Sciatic nerve (tissue), 2 donors: ENCODE data around the gene GSG1L. TPM values are rescaled to one million over a fixed set of nuclear protein-coding genes. Genes with fewer than 3 reads are reported as not detected.
A peak's percentile ranks its signal among the peaks of the same experiment; 100 is the strongest.

Experiments used
- ATAC-seq: fragments of 200-7000 bp; cut with Tn5 transposase; one replicate; pipeline ENCODE4 v1.9.1; 2020; ENCODE audit warnings: mild to moderate bottlenecking, moderate library complexity
- DNase-seq: peaks from one replicate; pipeline ENCODE4 v3.0.0-alpha.2; 2020; ENCODE audit warnings: low spot score
- intact Hi-C: fragments of 100-400 bp; cut with DNase I; formaldehyde crosslinking; loops from one replicate; pipeline ENCODE4 v1.14.2; 2022
- total RNA-seq: library from RNA; stranded (reverse); fragmentation: NEBNext Ultra II Directional; extraction: Animal tissue kit (Norgen Biotek cat#: 25700); gene quantifications from one replicate; pipeline ENCODE4 v1.2.1, GENCODE V29; 2021
- donor health status: DM: no; HTN: no; CAD: no.
- donor health status: DM: no; HTN: no; CAD: no.

GSG1L gene
- total RNA-seq, 1 donor from 2014 or later, result 0.62 TPM

- intact Hi-C loops, result no loop called here
- DNase-seq, result no peak
- ATAC-seq, result no peak
Measured at GRCh38 chr16:27793249-27793622, 270.3 kb downstream of the GSG1L start.

DNA sequence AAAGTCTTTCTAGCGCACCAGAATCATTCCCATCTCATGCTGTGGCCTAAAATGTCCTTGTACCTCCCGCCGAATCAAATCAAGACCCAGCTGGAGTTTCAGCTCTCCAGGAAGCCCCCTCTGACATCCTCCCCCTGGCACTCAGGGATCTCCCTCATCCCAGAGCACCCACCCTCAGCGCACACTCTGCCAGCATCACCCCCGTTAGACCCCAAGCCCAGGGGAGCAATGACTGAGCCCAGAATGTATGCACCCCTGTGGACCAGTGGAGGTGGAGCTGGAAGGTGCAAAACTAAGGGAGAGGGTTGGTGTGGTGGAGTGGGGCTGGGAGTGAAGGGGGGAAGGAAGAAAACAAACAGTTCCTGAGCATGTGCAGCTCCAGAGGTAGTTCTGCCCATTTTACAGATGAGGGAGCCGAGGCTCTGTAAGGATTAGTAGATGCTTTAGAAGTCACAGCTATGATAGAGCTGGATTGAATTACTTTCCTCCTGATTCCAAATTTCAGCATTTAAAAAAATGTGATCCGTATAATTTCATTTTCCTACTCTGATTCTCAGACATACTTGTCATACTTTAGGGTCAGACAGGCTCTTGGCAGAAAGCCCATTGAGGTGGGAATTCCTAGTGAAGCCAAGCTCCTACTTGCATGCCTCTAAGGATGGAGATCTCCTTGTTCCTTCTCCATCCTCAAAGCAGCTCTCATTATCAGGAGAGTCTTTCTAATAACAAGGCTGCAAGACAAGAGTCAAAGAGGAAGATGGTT, 270.8 kb downstream of the GSG1L start:
- no peak for ATAC-seq
- no peak for DNase-seq
- intact Hi-C loops, result no loop called here

DNA sequence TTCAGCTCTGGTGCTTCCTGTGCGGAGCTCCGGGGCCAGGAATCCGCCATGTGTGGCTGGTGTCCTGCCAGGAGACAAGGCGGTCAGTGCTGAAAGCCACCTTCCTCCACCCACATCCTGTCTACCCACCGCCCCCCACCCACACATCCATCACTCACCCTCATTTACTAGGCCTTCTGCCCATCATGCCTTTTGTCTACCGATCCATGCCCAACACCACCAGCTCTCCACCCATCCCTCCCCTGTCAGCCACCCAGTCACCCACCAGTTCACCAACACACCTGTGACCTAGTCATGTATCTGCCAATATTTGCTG, 272.2 kb downstream of the GSG1L start:
- DNase-seq, result no peak
- ATAC-seq, result no peak
- intact Hi-C loops, result no loop called here

DNA sequence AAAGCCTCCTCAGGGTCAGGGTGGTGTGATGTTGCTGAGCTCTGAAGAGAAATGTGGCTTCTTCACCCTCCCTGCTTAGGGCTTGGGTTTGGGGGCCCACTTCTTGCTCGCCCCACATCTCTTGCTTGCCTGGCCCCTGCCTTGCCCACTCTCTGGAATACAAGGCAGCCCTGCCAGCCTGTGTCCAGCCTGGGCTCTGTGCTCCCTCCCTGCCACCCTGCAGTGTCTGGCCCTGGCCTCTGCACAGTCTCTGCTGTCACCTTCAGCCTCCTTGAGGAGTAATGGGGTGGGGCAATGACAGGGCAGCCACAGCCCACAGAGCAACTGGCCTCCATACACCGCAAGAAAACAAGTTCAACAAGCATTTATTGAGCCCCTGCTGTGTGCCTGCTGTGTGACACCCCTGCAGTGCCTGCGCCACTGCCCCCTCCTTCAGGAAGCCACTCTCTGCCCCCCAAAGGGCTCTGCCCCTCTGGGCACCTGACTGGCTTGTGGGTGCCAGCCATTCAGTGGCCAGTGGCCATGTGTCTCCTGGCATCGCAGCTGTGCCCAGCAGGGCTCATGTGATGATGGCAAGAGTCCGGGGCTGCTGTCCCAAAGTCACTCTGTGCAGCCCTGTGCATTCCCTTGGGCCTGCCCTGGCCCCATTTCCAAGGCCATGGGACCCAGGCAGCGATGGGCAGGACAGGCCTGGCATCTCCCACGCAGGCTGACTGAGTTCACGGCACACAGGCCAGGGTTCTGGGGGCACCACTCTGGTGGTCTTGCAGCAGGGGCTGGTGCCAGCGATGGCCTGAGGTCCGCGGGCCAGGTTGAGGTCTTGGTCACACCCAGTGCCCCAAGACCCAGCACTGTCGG, 272.7 kb downstream of the GSG1L start:
- DNase-seq (no peak), ATAC-seq (no peak)
- intact Hi-C loops, result no loop called here

- no peak for DNase-seq
- intact Hi-C loops, result no loop called here
- no peak for ATAC-seq
Measured at GRCh38 chr16:27789595-27790241, 273.8 kb downstream of the GSG1L start.

- no peak for DNase-seq
- intact Hi-C loops, result no loop called here
- ATAC-seq, result no peak
Measured at GRCh38 chr16:27789150-27789549, 274.4 kb downstream of the GSG1L start.

GRCh38 chr16:27787665-27788064, 275.8 kb downstream of the GSG1L start:
- DNase-seq, result no peak
- intact Hi-C loops, result no loop called here
- ATAC-seq, result no peak

GRCh38 chr16:27786923-27787625, 276.4 kb downstream of the GSG1L start:
- intact Hi-C loops, result no loop called here
- ATAC-seq (no peak), DNase-seq (no peak)

DNA sequence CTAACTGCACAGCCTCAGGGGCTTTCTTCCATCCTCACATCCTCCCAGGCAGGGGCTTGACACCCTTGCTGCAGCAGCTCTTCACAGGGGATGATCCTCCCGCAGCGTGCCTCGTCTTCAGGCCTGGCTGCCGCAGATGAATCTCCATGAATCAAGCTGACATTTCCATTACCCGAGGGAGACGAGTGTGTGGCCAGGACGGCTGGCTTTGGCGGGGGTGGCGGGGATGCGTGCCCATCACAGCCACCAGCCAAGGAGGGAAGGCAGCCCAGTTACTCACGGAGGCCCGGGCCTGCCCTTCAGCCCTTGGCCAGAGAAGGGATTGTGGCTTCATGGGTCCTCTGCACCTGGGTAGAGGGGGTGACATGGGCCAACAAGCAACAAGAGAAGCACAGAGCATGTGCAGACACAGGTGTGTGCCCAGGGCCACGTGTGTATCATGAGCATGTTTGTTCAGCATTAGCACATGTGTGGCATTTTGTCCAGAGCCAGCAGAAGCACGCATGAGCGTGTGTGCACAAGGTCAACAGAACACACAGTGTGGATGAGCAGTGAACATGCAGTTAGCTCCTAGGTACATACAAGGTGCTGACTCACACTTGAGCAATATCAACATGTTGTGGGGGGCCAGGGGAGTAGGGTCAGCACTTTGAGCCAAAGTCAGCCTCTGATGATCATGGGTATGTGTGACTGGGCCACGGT, 277.1 kb downstream of the GSG1L start:
- intact Hi-C loops, result no loop called here
- DNase-seq (no peak), ATAC-seq (no peak)

DNA sequence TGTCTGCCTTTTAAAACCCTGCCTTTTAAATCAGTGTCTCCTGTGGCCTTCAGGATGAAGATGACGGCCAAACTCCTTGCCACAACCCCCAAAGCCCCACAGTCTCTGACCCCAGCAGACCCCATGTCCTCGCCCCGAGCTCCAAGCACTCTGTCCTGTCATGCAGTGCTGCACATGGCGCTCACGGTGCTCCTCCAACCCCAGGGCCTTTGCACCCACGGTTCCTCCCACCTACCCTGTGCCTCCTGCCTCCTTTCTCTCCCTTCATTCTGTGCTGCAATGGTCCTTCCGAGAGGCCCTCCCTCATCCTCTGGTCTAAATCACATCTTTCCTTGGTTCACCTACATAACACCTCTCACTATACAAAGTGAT, 278.2 kb downstream of the GSG1L start:
- ATAC-seq, result no peak
- intact Hi-C loops, result no loop called here

DNA sequence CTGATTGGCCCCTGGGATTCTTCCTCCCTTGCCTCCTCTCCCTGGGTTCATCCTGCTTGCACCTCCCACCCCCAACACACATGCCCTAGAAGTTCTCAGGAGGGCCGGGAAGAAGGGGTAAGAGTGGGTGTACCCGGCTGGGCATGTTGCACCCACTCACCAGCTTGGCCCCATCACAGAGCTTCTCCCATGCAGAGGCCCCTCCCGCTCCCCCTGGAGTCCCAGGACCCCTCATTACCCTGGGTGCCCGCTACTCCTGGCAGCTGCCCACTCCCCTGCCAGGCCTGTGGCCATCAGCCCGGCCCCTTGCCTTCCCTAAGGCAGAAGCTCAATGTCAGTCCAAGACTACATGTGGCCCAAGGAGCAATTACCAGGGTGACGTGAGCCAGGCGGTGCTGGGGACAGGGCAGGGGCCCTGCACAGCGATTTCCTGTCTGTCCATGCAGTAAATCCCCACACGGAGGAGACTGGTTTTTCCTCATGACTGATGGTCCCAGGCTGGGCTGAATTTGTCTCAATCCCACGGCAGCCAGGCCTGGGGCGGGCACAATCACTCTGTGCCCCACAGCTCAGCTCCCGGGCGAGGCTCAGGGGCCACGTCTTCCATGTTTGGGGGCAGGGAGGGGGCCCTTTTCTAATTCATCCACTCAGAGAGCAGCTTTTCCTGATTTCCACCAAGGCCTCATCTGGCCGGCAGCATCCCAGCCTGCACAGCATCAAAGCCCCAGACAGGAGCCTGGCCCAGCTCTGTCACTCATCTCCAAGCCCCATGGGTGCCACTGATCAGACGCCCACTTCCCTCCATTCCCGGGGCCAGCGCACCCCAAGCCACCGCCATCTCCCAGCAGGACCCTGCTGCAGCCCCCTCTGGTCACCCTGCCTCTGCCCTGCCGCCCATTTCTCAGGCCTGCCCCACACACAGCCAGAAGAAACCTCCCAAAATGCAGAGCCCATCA, 278.9 kb downstream of the GSG1L start:
- ATAC-seq (no peak), DNase-seq (no peak)
- intact Hi-C loops, result no loop called here

More for the DNA sequence above, 278.2 kb downstream of the GSG1L start:
- DNase-seq, result no peak

DNA sequence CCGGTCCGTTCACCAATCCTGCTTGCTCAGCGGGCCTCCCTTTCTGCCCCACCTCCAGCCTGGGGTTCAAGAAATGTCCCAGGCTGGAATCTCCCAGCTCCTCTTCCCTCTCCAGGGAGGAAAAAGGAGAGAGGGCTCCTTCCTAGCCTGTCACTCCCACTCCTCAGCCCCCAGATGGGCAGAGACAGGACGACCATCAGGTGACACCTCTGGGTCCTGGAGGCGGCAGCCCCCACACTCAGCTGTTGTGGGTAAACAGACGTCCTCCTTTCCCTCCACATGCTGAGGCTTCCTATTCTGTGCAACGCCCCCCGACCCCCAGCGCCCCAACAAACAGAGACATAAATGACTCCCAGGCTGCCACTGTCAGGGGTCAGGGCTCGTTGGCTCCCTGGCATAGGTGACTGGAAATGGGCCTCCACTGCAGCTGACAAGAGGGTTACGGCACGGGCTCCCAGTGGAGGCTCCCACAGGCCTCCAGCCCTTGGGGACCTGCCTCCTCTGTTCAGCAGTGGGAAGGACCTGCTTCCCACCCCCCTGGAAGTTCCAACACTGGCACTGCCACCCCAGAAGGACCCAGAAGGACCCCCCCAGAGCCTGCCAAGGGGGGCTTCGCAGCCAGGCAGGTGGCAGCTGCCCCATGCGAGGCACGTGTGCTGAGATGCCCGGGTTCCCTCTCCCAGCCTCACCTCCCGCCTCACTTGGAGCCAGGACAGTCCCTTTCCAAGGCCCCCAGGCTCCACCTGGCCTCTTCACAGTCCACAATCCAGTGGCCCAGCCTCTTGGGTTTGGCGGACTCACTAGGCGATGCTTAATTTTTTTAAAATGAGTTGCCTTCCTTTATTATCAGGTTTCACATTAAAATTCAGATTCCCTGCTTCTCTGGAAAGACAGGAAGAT, 281.3 kb downstream of the GSG1L start:
- no peak for ATAC-seq
- intact Hi-C loops, result no loop called here
- DNase-seq, result no peak

DNA sequence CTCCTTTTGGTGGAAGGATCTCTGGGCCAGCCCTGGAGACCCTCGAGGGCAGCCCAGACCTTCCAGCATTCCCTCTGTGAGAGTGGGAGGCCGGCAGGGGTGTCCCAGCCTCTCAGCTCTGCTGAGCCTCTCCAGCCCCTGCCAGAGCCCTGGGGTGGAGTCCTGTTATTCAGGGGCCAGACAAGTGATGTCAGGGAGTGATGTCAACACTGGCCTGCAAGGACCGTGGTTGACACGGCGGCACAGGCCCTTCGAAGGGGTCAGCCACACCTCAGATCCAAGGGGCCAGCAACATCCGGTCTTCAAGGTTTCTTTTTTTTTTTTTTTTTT, 282.4 kb downstream of the GSG1L start:
- no peak for DNase-seq
- peak; percentile 71 for ATAC-seq

GRCh38 chr16:27780468-27781194, 282.9 kb downstream of the GSG1L start:
- intact Hi-C loops, result no loop called here
- ATAC-seq (no peak), DNase-seq (no peak)

More for the DNA sequence above, 282.4 kb downstream of the GSG1L start:
- intact Hi-C loops, result no loop called here

DNA sequence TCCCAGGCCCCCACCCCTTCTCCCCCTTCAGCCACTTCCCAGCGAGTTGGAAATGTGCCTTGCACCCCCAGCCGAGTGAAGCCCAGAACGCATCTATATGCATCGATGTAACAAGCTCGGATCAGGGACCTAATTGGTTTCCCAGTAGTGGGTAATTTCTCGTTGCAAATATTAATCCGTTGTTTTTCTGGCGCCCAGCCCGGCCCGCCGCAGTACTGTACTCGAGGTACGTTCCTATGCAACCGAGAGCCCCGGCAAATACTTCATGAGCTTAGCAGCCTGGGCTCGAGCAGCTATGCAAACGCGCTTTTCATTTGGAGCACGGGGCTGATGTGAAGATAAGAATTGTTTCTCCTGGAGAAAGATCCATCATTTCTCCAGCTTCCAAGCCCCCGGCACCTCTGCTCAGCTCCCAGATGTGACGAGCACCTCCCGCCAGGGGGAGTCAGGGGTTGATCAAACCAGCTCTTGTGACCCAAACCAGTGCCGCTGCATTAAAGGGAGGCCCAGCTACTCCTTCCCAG, 283.8 kb downstream of the GSG1L start:
- ATAC-seq (peak; percentile 77), DNase-seq (peak; percentile 77)
- intact Hi-C loops, result no loop called here

DNA sequence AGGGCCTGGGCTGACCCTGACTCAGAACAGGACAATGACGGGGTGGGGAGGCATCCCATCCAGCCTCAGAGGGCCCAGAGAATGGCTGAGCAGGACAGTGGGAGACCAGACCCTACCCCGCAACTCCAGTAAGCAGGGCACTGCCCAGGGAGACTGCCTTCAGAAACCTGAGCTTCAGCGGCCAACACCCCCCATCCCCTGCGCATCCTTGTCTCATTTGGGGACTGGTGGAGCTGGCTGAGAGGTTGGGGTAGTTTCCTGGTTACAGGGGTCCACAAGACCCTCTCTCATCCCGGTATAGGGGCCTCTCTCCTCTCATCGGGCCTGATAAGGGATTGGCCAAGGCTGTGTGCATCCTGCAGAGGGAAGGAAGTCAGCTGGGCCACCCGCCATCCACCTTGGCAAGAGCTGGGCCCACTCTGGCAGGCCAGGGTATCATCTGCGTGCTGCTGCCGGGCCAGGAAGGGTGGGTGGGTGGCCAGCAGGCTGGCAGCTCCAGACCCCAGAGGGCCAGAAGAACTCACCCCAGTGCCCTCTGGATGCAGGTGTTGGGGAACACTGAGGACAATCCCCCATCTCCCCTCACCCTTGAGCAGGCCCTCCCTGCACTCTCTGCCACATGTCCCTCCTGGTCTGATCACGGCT, 284.5 kb downstream of the GSG1L start:
- intact Hi-C loops, result no loop called here
- peak; percentile 44 for ATAC-seq
- DNase-seq, result no peak
